ENCODE results near the gene SPTLC1. TPM values are rescaled to one million over a fixed set of nuclear protein-coding genes. Genes with fewer than 3 reads are reported as not detected.
"Not testable (repeated sequence)": the region's sequence is repeated elsewhere in the genome, so short reads cannot be mapped to it uniquely, and the experiment has no call there.

The SPTLC1 gene
- total and polyA plus RNA-seq, 2 donors, result 44.3 to 49.4 TPM

DNA sequence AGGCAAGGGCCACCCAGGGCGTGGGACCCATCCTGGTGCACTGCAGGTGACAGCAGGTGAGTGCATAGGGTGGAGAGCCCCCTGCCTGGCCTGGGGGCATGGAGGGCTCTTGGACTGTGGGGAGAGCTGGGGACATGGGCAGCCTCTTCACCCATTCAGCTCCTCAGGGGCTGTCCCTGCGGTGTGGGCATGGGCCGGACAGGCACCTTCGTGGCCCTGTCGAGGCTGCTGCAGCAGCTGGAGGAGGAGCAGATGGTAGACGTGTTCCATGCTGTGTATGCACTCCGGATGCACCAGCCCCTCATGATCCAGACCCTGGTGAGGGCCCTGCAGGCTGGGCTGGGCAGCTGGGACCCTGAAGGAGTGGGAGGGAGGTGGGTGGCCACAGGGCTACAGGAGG lies 20.4 kb upstream of the SPTLC1 start:
- no peak for DNase-seq (ENCODE audit: low read depth in 6 of 9, low spot score in 9 of 9)
- Histone ChIP-seq H3K36me3 (ENCODE audit: control insufficient read depth in 2 of 2, insufficient read depth in 2 of 2, low read length in 1 of 2) (no peaks in the 10 kb centered on the region), H3K27ac (ENCODE audit: low read depth in 1 of 2, low read length in 1 of 2) (no peak overlapping the region), H3K4me3 (ENCODE audit: low read length in 2 of 2) (no peak overlapping the region), H3K4me1 (ENCODE audit: control insufficient read depth in 2 of 2, insufficient read depth in 2 of 2, low read length in 2 of 2) (peaks cover 0 to 5% of the 10 kb centered on the region in 2 donors), H3K9me3 (ENCODE audit: control insufficient read depth in 2 of 2, insufficient read depth in 1 of 2, low read length in 1 of 2) (no peaks in the 10 kb centered on the region), H3K27me3 (ENCODE audit: control insufficient read depth in 2 of 2, insufficient read depth in 1 of 2, low read length in 1 of 2) (peaks cover 2 to 10% of the 10 kb centered on the region in 2 donors)
- WGBS, result 86% methylated on average over 7 of the region's 7 CpGs

DNA sequence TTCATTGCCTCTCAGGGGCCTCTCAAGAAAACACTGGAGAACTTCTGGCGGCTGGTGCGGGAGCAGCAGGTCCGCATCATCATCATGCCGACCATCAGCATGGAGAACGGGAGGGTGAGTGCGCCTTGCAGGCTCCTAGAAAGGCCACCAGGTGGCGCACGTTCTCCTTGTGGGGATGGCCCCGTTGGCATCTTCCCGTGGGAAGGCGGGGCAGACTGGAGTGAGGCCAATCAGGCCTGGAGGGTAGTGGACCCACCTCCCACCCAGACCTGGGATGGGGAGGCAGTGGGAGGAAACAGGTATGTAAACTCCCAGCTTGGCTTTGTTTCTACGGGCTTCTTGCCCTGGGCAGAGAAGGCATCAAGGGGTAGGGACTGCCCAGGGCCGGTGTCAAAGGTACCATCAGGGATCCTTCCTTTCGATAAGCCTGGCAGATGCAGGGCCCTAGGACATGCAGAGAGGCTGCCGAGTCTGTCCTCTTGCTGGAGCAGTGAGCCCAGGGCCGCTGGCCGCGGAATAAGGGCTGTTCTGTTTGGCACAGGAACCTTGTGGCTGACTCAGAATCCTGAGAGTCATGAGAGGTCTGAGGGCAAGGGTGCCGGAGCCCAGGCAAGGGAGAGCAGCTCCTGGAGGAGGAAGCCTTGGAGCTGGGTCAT lies 18.9 kb upstream of the SPTLC1 start:
- Histone ChIP-seq H3K27me3 (ENCODE audit: control insufficient read depth in 2 of 2, insufficient read depth in 1 of 2, low read length in 1 of 2) (no peaks in the 10 kb centered on the region), H3K4me3 (ENCODE audit: low read length in 2 of 2) (no peak overlapping the region)
- WGBS, result 22% methylated on average over 19 of the region's 19 CpGs

DNA sequence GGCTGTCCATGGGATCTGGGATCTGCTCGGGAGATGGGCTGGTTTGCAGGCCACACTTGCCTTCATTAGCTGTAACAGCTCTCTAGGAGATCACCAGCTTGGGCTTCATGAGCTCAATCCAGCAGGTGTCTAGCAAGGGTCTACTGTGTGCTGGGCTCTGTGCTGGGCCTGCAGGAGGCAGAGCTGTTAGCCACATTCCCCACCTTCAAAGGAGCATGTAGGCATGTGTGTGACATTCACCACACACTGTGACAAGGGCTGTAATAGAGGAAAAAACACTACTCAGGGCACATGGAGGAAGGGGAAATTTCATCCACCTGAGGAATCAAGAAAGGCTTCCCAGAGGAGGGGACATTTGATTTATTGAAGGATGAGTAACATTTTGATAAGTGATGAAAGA lies 17.7 kb upstream of the SPTLC1 start:
- not testable (repeated sequence) for H3K4me1 ChIP-seq (ENCODE audit: control insufficient read depth in 2 of 2, insufficient read depth in 2 of 2, low read length in 2 of 2); H3K27me3 ChIP-seq (ENCODE audit: control insufficient read depth in 2 of 2, insufficient read depth in 1 of 2, low read length in 1 of 2); H3K4me3 ChIP-seq (ENCODE audit: low read length in 2 of 2); H3K36me3 ChIP-seq (ENCODE audit: control insufficient read depth in 2 of 2, insufficient read depth in 2 of 2, low read length in 1 of 2); H3K27ac ChIP-seq (ENCODE audit: low read depth in 1 of 2, low read length in 1 of 2); H3K9me3 ChIP-seq (ENCODE audit: control insufficient read depth in 2 of 2, insufficient read depth in 1 of 2, low read length in 1 of 2); DNase-seq (ENCODE audit: low read depth in 6 of 9, low spot score in 9 of 9)
- WGBS, result 95% methylated on average over 1 of the region's 1 CpG

More for the DNA sequence above, 18.9 kb upstream of the SPTLC1 start:
- Histone ChIP-seq H3K4me1 (ENCODE audit: control insufficient read depth in 2 of 2, insufficient read depth in 2 of 2, low read length in 2 of 2) (peaks cover 0 to 2% of the 10 kb centered on the region in 2 donors), H3K36me3 (ENCODE audit: control insufficient read depth in 2 of 2, insufficient read depth in 2 of 2, low read length in 1 of 2) (no peaks in the 10 kb centered on the region), H3K9me3 (ENCODE audit: control insufficient read depth in 2 of 2, insufficient read depth in 1 of 2, low read length in 1 of 2) (no peaks in the 10 kb centered on the region), H3K27ac (ENCODE audit: low read depth in 1 of 2, low read length in 1 of 2) (no peak overlapping the region)
- DNase-seq (ENCODE audit: low read depth in 6 of 9, low spot score in 9 of 9), result peak in 7 of 9 donors; percentile 29 to 67 (median 55)

DNA sequence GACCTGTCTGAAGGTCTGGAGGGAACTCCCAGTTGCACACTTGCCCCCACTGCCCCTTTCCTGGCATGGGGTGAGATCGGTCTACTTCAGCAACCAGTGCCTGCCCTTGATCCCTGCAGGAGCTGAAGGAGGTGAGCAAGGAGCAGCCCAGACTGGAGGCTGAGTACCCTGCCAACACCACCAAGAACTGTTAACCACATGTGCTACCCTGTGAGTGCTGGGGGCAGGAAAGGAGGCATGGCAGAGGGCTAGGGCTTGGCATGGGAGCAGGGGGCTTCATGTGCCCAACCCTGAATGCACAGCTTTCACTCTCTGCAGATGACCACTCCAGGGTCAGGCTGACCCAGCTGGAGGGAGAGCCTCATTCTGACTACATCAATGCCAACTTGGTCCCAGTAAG lies 17.3 kb upstream of the SPTLC1 start:
- no peaks in the 10 kb centered on the region for H3K36me3 ChIP-seq (ENCODE audit: control insufficient read depth in 2 of 2, insufficient read depth in 2 of 2, low read length in 1 of 2)
- 100% methylated on average over 1 of the region's 1 CpG for WGBS
- no peak overlapping the region for H3K27ac ChIP-seq (ENCODE audit: low read depth in 1 of 2, low read length in 1 of 2)
- H3K4me3 ChIP-seq (ENCODE audit: low read length in 2 of 2), result no peak overlapping the region
- DNase-seq (ENCODE audit: low read depth in 6 of 9, low spot score in 9 of 9), result no peak
- H3K4me1 ChIP-seq (ENCODE audit: control insufficient read depth in 2 of 2, insufficient read depth in 2 of 2, low read length in 2 of 2), result peaks cover 0 to 2% of the 10 kb centered on the region in 2 donors
- no peaks in the 10 kb centered on the region for H3K27me3 ChIP-seq (ENCODE audit: control insufficient read depth in 2 of 2, insufficient read depth in 1 of 2, low read length in 1 of 2)
- no peaks in the 10 kb centered on the region for H3K9me3 ChIP-seq (ENCODE audit: control insufficient read depth in 2 of 2, insufficient read depth in 1 of 2, low read length in 1 of 2)

DNA sequence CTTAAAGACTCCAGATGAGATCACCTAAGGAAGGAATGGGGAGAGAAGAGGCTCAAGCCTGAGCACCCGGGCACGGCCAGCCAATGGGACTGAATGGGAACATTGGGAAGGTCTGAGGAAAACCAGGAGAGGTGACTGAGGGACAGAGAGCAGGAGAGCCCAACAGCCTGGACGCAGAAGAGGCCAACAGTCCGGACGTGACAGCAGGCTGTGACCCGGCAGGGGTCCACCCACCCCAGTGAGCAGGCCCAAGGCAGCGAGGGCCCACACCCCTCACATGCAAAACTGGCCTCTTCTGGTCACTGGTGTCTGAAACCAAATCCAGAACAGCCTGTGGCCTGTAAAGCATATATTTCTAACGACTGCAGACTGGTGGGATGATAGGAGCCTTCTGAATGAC lies 7.6 kb upstream of the SPTLC1 start:
- no peaks in the 10 kb centered on the region for H3K4me1 ChIP-seq (ENCODE audit: control insufficient read depth in 2 of 2, insufficient read depth in 2 of 2, low read length in 2 of 2)
- H3K27ac ChIP-seq (ENCODE audit: low read depth in 1 of 2, low read length in 1 of 2), result no peak overlapping the region
- no peaks in the 10 kb centered on the region for H3K36me3 ChIP-seq (ENCODE audit: control insufficient read depth in 2 of 2, insufficient read depth in 2 of 2, low read length in 1 of 2)
- 83% methylated on average over 8 of the region's 8 CpGs for WGBS
- peaks cover 0 to 4% of the 10 kb centered on the region in 2 donors for H3K27me3 ChIP-seq (ENCODE audit: control insufficient read depth in 2 of 2, insufficient read depth in 1 of 2, low read length in 1 of 2)
- H3K4me3 ChIP-seq (ENCODE audit: low read length in 2 of 2), result no peak overlapping the region
- no peaks in the 10 kb centered on the region for H3K9me3 ChIP-seq (ENCODE audit: control insufficient read depth in 2 of 2, insufficient read depth in 1 of 2, low read length in 1 of 2)
- DNase-seq (ENCODE audit: low read depth in 6 of 9, low spot score in 9 of 9), result no peak

DNA sequence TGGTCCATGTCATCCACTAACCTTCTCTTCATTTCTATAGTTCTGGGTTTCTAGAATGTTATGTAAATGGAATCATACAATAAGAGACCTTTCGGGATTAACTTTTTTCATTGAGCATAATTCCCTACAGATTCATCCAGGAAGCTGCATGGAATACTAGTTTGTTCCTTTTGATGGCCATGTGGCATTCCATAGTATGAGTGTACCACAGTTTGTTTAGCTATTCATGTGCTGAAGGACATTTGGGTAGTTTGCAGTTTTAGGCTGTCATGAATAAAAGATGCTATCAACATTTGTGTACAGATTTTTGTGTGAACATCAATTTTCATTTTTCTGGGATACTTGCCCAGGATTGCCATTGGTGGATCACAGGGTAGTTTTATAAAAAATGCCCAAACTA lies 6.8 kb upstream of the SPTLC1 start:
- no peak for DNase-seq (ENCODE audit: low read depth in 6 of 9, low spot score in 9 of 9)
- Histone ChIP-seq H3K4me1 (ENCODE audit: control insufficient read depth in 2 of 2, insufficient read depth in 2 of 2, low read length in 2 of 2) (no peaks in the 10 kb centered on the region), H3K9me3 (ENCODE audit: control insufficient read depth in 2 of 2, insufficient read depth in 1 of 2, low read length in 1 of 2) (no peaks in the 10 kb centered on the region), H3K4me3 (ENCODE audit: low read length in 2 of 2) (no peak overlapping the region), H3K36me3 (ENCODE audit: control insufficient read depth in 2 of 2, insufficient read depth in 2 of 2, low read length in 1 of 2) (no peaks in the 10 kb centered on the region), H3K27ac (ENCODE audit: low read depth in 1 of 2, low read length in 1 of 2) (no peak overlapping the region), H3K27me3 (ENCODE audit: control insufficient read depth in 2 of 2, insufficient read depth in 1 of 2, low read length in 1 of 2) (peaks cover 0 to 4% of the 10 kb centered on the region in 2 donors)
- 98% methylated on average over 1 of the region's 1 CpG for WGBS

DNA sequence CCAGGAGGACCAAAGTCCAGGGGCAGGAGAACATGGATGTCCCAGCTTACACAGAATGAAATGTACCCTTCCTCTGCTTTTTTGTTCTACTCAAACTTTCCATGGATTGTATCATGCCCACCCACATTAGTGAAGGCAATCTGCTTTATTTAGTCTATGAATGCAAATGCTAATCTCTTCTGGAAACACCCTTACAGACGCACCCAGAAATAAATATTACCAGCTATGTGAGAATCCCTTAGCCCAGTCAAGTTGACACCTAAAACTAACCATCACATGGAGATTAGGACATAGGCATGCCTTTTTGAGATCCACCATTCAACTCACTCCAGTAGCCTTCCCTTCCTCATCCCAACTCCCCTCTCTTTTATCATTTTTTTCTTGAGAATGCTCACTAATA lies 6.1 kb upstream of the SPTLC1 start:
- Histone ChIP-seq H3K4me1 (ENCODE audit: control insufficient read depth in 2 of 2, insufficient read depth in 2 of 2, low read length in 2 of 2) (no peaks in the 10 kb centered on the region), H3K4me3 (ENCODE audit: low read length in 2 of 2) (no peak overlapping the region), H3K36me3 (ENCODE audit: control insufficient read depth in 2 of 2, insufficient read depth in 2 of 2, low read length in 1 of 2) (no peaks in the 10 kb centered on the region), H3K27ac (ENCODE audit: low read depth in 1 of 2, low read length in 1 of 2) (no peak overlapping the region), H3K9me3 (ENCODE audit: control insufficient read depth in 2 of 2, insufficient read depth in 1 of 2, low read length in 1 of 2) (no peaks in the 10 kb centered on the region), H3K27me3 (ENCODE audit: control insufficient read depth in 2 of 2, insufficient read depth in 1 of 2, low read length in 1 of 2) (peaks cover 0 to 4% of the 10 kb centered on the region in 2 donors)
- 94% methylated on average over 1 of the region's 1 CpG for WGBS
- DNase-seq (ENCODE audit: low read depth in 6 of 9, low spot score in 9 of 9), result no peak

DNA sequence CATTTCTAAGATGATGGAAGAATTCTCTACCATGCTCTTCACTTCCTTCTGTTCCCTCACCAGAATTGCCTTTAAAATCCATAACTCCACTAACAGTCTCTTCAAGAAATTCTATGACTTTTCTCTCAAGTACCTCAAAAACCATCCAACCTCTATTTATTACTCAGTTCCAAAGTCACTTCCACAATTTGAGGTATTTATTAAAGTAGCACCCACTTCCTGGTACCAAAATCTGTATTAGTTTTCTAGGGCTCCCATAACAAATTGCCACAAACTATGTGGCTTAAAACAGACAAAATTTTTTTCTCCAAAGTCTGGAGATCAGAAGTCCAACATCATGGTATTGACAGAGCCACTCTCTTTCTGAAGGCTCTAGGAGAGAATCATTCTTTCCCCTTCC lies 4.9 kb upstream of the SPTLC1 start:
- H3K4me3 ChIP-seq (ENCODE audit: low read length in 2 of 2), result no peak overlapping the region

DNA sequence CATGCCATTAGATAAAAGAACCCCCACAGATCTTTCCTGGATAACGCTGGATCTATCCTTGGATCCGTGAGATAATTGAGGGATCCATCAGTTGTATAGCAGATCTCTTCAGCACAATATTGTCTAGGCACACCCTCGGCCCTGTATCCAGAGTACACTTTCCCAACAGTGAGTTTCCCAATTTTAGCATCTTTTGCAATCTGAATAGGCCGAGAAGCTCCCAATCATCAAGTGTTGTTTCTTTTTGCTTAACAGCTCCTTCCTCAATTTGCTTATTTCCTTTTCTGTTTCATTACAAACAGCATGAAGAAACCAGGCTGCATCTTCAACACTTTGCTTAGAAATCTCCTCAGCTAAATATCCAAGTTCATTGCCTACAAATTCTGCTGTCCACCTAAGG lies 4.4 kb upstream of the SPTLC1 start:
- no peak for DNase-seq (ENCODE audit: low read depth in 6 of 9, low spot score in 9 of 9)
- 78% methylated on average over 4 of the region's 4 CpGs for WGBS
- H3K4me1 ChIP-seq (ENCODE audit: control insufficient read depth in 2 of 2, insufficient read depth in 2 of 2, low read length in 2 of 2), result peaks cover 0 to under 1% of the 10 kb centered on the region in 2 donors
- no peak overlapping the region for H3K27ac ChIP-seq (ENCODE audit: low read depth in 1 of 2, low read length in 1 of 2)
- no peaks in the 10 kb centered on the region for H3K36me3 ChIP-seq (ENCODE audit: control insufficient read depth in 2 of 2, insufficient read depth in 2 of 2, low read length in 1 of 2)
- peaks cover 0 to 4% of the 10 kb centered on the region in 2 donors for H3K27me3 ChIP-seq (ENCODE audit: control insufficient read depth in 2 of 2, insufficient read depth in 1 of 2, low read length in 1 of 2)
- H3K4me3 ChIP-seq (ENCODE audit: low read length in 2 of 2), result no peak overlapping the region
- H3K9me3 ChIP-seq (ENCODE audit: control insufficient read depth in 2 of 2, insufficient read depth in 1 of 2, low read length in 1 of 2), result no peaks in the 10 kb centered on the region

More for the DNA sequence above, 4.9 kb upstream of the SPTLC1 start:
- Histone ChIP-seq H3K9me3 (ENCODE audit: control insufficient read depth in 2 of 2, insufficient read depth in 1 of 2, low read length in 1 of 2) (no peaks in the 10 kb centered on the region), H3K27ac (ENCODE audit: low read depth in 1 of 2, low read length in 1 of 2) (no peak overlapping the region), H3K4me1 (ENCODE audit: control insufficient read depth in 2 of 2, insufficient read depth in 2 of 2, low read length in 2 of 2) (no peaks in the 10 kb centered on the region), H3K27me3 (ENCODE audit: control insufficient read depth in 2 of 2, insufficient read depth in 1 of 2, low read length in 1 of 2) (peaks cover 0 to 4% of the 10 kb centered on the region in 2 donors), H3K36me3 (ENCODE audit: control insufficient read depth in 2 of 2, insufficient read depth in 2 of 2, low read length in 1 of 2) (no peaks in the 10 kb centered on the region)
- no peak for DNase-seq (ENCODE audit: low read depth in 6 of 9, low spot score in 9 of 9)
